Activated gamma-delta T cell (primary cell): ENCODE measurements around the gene DLG2.
"Not testable (repeated sequence)": the region's sequence is repeated elsewhere in the genome, so short reads cannot be mapped to it uniquely, and the experiment has no call there.

Experiments
- DNase-seq: peaks from one replicate; lab custom pipeline; 2025; lab: John Stamatoyannopoulos, UW

DLG2 gene

DNA sequence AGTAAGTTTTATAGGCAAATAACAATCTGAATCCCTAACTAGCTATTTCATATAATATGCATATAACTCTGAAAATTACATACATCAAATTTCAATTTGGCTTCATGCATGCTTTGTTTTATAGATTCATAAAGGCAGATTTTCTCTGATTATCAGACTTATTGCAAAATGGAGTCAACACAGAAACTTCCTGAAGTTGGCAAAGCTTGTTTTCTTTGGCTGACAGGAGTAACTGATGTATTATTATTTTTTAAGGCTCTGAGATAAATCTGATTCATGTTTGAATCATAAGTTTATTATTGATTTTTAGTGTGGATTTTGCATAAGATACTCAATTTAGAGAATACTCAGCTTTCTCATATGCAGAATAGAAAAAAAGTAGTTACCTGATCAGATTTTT is 1984.6 kb downstream of the DLG2 start:
- DNase-seq = no peak

DNA sequence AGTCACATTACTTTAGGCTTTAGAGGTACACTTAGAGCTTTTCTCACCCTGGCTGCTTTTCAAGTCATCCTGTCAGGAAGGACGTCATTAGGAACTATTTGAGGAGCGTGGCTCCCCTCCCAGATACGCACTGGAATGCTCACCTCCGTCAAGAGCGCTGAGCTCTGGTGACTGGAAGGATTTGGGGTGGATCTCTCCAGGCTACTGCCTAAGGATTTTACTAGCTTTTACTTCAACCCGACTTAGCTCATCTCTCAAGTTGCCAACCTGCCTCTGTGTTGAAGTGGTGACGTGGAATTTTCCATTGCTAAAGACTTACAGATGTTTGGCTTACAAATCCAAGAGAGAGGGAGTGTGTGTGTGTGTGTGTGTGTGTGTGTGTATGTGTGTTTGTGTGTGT is 1985.6 kb downstream of the DLG2 start:
- no peak for DNase-seq

DNA sequence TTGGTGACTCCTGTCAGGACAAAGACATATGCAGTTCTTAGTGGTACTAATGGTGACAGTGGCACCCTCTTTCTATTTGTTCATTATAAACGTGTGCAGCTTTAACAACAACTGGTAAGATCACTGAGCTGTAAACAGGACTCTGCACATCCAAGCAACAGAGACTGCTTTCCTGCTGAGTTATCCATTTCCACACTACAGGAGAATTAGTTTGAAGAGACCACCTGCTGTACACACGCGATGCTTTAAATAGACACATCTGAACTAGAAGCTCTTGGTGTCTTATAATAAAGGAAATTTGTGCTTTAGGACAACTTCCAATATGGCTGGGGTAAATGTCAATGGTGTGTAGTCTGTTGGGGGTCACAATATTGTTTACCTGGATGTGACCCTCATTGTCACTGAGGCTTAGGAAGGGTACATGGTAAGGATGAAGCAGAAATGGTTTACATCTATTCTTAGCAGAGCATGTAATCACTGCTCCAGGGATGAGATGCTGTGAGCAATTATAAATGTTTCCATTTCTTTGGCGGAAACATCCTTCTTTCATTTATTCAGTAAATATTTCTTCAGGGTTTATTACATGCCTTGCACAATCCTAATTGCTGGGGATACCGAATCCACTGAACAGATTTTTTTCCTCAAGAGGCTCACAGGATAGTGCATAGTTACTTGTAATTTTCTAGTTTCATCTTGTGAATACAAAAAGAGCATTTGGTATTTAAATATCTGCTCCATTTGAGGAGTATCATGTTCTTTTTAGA is 1987.0 kb downstream of the DLG2 start:
- DNase-seq = no peak

DNA sequence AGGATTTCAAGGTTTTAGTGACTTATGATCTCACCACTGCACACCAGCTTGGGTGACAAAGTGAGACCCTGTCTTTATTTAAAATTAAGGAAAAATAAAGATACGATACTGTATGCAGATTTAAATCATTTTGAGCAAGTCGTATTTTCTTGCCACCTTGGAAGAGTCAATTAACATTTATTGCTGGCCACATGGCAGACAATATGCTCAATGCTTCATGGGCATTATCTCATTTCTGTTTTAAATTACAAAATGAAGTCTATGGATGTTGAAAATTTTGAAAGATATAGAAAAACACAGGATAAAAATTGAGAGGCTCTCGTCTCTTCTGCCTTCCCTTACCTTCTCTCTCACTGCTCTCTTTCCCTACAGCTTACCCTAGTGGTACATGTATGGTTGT is 1992.0 kb downstream of the DLG2 start:
- DNase-seq = no peak

DNA sequence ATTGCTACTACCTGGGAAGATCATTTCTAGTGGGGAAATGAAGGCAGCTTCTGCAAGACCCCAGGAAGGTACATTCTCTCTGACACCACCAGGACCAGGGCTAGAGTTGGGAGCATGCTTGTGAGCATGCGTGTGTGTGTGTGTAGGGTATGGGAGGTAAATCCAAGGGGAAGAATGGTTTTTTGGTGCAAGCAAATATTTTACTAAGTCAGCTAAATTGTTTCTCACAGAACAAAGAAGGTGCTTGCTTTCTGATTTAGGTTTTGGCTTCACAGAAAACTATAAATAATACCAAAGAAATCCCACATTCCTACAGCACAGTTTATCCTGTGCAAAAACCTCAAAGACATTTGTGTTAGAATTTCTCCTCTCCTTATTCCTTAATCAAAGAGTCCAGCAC is 1996.9 kb downstream of the DLG2 start:
- no peak for DNase-seq

DNA sequence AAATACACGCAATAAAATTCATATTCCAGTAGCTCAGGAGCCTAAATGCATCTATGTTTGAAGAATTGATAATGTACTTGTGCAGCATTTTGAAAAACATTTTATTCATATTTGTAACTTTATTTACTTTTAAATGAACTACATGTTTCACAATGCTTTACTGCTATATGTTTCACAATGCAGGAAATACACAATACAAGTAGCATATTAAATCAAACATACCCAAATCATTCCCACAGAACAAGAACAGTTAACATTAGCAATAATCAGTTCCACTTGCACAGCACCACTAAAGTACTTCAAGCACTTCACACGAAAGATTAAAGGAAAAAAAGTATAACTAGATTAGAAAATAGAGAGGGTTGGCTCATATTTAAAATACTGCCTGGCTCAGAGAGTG is 1997.4 kb downstream of the DLG2 start:
- no peak for DNase-seq

DNA sequence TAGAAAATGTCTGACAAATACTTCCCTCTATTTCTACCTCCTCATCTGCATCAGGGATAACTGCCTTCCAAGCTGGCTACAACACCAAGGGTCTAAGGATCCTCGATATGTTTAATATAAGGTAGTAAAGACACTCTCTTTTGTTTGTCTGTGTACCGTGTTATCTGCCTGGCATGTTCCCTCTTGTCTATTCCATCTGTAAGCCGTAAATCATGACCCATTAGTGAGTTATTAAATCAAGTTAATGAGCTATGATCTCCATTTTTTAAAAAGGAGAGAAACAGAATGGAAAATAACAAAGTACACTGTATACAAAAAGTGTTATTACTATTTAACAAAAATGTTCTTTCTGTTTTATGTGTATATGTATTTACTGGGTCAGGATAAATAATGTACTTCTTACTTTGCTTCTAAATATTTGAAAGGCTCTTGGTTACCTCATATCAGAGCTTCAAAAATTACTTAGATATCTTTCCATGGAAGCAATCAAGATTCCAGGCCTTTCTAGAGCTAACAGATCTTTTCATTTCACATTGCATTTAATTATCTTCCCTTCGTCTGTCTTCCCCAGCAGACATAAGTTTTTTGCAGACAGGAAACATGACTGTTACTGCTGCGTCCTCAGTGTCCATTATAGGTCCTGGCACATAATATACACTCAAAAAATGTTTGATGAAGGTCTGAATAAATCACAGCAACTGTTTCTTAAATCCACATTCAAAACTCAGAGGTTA is 1998.4 kb downstream of the DLG2 start:
- no peak for DNase-seq

DNA sequence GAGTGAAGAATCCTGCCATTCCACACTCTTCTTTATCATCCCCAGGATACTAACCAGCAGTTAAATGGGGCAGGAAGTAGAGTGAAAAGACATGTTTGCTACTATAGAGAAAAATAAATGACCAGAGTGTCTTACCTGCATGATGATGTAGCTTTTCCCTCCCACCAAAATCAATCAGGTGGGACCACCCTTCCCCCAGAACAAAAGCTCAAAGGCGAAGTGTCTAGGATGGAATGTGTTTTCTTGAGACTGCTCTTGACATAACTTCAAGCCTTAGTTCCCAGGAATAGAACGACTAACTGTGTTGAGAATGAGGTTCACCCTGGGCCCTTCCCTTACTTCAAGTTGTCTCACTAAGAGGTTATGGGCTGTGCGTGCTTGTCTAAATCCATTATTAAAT is 2001.8 kb downstream of the DLG2 start:
- DNase-seq = no peak

DNA sequence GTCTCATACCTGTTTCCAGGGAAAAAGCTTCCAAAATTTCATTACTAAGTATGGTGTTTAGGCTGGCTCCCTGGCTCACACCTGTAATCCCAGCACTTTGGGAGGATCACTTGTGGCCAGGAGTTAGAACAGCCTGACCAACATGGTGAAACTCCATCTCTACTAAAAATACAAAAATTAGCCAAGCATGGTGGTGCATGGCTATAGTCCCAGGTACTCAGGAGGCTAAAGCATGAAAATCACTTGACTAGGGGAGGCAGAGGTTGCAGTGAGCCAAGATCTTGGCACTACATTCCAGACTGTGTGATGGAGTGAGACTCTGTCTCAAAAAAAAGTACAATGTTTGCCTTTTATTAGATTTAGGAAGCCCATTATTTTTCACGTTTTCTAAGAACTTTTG is 2009.5 kb downstream of the DLG2 start:
- DNase-seq = no peak

DNA sequence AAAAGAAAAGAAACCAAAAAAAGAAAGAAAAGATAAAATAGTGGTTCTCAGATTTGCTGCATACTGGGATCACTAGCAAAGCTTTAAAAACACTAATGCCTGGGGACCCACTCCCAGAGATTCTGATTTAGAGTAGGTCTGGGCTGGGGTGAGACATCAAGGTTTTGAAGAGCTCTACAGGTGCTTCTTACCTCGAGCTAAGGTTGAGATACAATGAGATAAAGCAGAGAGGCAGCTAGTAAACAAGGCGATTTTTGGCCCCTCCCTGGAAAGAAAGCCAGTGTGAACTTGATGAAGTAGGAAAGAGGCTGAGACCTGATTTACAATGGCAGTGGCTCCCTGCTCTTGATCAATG is 2013.4 kb downstream of the DLG2 start:
- DNase-seq = no peak

DNA sequence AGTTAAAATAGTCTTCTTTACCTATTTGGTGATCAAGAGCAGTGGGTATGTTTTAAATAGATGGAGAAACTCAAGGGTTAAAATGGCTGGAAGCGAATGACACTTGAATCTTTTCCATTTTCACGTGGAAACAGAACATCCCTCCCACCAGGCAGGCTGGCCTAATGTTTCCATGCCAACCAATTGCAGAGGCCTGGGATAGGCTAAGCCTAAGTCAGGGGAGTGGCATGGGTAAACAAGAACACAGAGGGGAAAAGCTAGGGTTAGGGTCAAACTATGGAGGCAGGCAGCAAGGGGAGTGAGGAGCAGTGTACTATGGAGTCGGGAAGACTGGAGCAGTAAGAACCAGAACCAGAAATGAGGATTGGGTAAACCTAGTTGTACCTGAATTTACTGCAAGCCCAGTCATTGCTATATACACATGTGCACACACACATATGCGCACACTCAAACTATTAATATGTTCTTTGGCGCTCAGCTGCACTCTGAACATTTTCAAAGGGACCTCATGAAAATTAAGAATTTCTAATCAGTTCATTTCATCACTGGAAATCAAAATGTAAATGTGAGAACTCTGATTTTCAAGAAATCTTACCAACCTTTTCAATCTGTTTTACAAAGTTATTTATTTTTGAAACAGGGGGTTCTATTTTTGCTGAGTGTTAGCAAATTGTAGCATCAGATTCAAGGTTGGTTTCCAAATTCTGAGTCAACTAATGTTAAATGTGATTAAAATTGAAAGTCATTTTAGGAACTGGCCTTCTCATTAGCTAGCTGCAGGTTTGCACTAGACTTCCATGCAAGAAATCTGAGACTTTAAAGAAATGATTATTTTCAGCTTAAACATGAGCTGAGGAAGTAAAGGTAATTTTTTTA is 2014.0 kb downstream of the DLG2 start:
- DNase-seq = no peak

DNA sequence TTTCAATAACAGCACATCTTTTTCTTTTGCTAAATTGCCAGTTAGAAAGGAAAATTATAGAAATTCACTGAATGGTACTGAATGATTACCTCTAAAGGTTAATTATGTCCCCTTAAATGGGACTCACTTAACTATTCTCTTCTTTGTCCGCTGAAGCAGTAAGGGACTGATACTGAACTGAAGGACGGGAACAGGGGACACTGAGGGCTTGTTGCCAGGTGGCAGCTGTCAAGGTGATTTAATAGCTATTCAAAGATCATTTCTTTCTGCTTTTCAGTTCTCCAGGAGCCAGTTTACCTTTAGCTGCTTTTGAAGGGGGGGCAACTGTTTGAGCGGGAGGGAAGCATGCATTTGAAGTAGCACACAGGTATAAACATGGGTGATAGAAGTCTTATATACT is 2015.5 kb downstream of the DLG2 start:
- no peak for DNase-seq

DNA sequence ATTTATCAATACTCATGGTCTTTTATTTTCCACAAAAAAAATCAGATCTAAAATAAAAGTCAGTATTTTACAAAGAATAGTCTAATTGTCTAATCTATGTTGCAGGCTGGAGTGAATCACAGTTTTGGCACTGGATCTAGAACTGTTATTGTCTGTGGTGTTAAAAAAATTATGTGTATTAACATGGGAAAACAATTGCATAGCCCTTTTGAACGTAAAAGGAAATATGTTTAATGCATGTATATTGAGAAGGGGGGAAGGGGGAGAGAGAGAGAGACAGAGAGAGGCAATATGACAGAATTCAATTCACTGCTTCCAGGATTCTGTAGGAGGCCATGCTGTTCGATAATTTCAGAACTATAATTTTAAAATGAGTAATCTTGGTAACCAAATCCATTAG is 2016.1 kb downstream of the DLG2 start:
- no peak for DNase-seq

DNA sequence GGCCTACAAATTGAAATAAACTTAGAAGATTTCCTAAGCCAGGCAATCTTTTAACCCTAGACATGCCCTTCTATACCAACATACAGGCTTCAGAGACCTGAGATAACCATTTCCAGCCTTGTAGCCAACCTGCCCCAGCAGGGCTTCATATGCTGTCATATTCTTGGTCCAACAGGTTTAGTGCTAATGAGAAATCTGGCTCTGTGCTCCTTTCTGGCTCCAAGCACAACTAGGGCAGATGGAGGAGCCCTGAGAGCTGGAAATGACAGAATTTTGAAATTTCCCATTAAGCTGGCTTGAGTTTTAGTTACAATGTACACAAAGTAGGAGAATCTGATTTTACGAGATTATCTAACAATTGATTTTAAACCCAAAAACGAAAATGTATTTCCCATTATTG is 2018.0 kb downstream of the DLG2 start:
- no peak for DNase-seq

DNA sequence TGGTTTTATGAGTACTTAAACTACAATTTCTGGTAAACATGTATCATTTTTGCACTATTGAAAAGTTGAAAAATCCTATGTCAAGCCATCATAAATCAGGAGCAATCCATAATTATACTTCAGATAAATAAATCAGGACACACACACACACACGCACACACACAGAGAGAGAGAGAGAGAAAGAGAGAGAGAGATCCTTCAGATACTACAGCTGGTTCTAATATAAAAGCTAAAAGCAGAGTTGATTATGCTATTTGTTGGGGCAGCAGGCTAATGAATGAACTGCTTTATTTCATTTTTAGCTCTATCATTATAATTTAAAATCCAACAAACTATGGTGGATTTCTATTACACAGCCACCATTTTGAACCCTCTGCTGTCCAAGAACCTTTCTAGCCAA is 2018.6 kb downstream of the DLG2 start:
- DNase-seq = no peak

DNA sequence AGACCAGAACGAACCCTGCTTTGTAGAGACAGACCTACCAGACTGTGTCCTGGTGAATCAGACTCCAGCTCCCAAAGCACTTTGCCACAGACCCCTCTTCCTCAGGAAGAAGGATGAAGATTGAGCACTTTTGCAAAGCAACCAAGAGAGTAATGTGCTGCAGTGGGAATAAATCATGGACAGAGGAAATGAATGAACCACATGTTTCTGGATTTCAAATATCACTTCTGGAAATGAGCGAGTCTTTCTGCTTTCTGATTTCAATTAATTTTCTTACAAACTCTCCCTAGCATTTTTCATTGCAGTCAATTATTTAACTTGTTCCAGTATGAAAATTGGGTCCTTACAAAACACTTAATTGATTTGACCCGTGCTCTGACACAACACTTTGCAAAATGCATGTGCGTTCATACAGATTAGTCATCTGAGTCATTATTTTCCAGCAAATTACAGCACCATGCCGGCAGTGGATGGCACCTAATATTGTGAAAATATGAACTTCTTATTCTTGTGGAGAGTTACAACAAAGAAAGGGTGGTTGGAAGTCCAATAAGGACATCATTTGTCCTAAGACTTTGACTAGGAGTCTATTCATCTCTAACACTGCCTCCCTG is 2025.1 kb downstream of the DLG2 start:
- DNase-seq = no peak

DNA sequence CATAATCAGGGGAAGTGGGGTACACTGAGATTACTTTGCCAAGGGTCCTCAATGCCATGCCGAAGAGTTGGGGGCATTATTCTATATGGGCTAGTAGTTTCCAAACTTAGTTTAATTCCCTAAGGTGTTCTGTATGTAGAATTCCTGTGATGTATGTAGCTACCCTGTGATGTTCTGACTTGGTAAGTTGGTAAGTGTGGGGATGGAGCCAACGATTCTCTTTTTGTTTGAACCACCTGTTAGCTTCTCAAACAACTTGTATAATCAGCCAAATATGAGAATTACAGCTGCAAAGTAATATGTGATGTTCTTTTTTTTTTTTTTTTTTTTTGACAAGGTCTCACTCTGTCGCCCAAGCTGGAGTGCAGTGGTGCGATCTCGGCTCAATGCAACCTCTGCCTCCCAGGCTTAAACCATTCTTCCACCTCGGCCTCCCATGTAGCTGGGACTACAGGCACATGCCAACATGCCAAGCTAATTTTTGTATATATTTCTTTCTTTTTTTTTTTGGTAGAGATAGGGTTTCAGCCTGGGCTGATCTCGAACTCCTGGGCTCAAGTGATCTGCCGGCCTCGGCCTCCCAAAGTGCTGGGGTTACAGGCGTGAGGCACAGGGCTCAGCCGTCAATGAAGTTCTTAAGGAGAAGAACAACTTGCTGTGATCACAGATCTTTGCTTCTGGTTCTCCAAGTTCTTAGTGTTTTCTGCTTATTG is 2025.8 kb downstream of the DLG2 start:
- DNase-seq = no peak

DNA sequence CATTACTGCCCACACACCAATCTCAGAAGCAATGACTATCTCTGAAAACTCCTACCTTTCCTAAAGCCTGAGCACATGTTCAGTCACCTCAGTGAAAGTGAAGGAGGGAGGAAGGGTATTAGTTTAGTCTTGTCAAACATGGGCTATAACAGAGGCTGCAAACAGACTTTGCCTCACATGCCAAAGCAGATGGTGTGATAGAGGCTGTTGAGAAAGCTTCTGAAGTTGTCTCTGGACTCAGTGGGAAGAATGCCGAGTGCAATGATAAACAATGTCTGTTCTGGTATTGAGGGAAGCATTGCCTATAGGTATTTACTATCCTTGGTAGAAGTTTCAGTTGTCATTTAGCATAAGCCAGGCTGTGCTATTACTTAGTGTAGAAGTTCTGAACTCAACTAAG is 2026.5 kb downstream of the DLG2 start:
- DNase-seq = no peak

DNA sequence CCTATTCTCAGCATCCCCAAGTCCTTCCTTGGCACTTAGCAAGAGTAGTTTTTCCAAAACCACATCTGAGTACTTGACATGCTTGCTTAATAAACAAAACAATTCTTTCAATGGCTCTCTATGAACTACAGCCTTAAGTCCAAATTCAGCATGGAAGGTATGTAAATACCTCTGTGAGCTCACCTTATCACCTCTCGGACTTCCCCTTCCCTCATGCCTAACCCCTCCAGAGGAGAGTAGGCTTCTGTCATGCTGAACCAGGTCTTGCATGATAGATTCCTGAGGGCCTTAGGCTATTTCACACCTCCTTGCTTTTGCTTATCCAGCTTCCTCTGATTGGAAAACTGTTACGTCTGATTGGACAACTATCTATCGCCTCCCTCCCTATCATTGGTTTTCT is 2028.1 kb downstream of the DLG2 start:
- DNase-seq = no peak

DNA sequence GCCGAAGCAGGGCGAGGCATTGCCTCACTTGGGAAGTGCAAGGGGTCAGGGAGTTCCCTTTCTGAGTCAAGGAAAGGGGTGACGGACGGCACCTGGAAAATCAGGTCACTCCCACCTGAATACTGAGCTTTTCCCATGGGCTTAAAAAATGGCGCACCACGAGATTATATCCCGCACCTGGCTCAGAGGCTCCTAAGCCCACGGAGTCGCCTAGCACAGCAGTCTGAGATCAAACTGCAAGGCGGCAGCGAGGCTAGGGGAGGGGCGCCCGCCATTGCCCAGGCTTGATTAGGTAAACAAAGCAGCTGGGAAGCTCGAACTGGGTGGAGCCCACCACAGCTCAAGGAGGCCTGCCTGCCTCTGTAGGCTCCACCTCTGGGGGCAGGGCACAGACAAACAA is 2039.3 kb downstream of the DLG2 start:
- not testable (repeated sequence) for DNase-seq

DNA sequence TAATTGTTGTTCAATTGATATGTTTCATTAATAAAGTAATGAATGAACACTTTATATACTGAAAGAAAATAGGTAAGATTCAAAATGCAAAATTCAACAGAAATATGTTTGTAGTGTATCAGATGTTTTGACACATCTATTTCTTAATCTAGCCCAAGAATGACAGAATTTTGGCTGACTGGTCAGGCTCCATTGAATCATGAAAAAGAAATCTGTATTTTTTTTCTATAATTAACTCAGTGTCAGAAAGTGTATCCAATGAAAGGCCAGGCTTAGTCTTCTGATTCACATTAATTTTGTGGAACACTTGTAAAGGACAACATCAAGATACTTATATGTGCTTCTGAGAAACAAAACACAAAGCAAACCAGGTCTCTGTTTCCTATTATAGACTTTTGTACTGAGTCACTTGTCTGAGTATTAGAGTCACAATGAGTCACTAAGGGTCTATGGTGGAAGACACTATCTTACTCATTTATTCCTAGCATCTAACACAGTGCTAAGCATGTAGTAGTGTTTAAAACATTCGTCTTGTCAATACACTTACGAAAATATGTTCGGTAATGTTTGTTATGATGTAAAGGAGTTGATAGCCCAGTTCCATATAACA is 2043.3 kb downstream of the DLG2 start:
- no peak for DNase-seq
